ENCODE results near the gene BMS1. TPM values are rescaled to one million over a fixed set of nuclear protein-coding genes. Genes with fewer than 3 reads are reported as not detected.

The BMS1 gene
- total RNA-seq, 2 donors from 2014 or later, result 8.8 to 18.7 TPM

- H3K4me3 ChIP-seq, result no peak overlapping the region
- H3K27ac ChIP-seq, result no peak overlapping the region
- H3K36me3 ChIP-seq, result no peaks in the 10 kb centered on the region
- no peaks in the 10 kb centered on the region for H3K9me3 ChIP-seq
- DNase-seq (ENCODE audit: low spot score), result no peak
- H3K27me3 ChIP-seq (replicated peaks; ENCODE audit: insufficient read depth), result no peaks in the 10 kb centered on the region
- H3K4me1 ChIP-seq (ENCODE audit: control insufficient read depth in 1 of 2, low read depth in 2 of 2), result peaks cover 0 to 3% of the 10 kb centered on the region in 2 donors
- ATAC-seq (ENCODE audit: insufficient number of reproducible peaks, low FRiP score, low read depth), result no peak
- no peak for TF ChIP-seq CTCF (IDR thresholded peaks at IDR 0.05)
These were observed 5.9 kb upstream of the BMS1 start for GRCh38 chr10:42776681-42777080.

- Histone ChIP-seq H3K4me3 (no peak overlapping the region), H3K27ac (no peak overlapping the region), H3K4me1 (ENCODE audit: control insufficient read depth in 1 of 2, low read depth in 2 of 2) (peaks cover 3 to 17% of the 10 kb centered on the region in 2 donors), H3K36me3 (peaks cover under 1% of the 10 kb centered on the region), H3K9me3 (no peaks in the 10 kb centered on the region), H3K27me3 (replicated peaks; ENCODE audit: insufficient read depth) (no peaks in the 10 kb centered on the region)
- DNase-seq (ENCODE audit: low spot score), result no peak
- ATAC-seq (ENCODE audit: insufficient number of reproducible peaks, low FRiP score, low read depth), result no peak
- no peak for TF ChIP-seq CTCF (IDR thresholded peaks at IDR 0.05)
These were observed 2.1 kb upstream of the BMS1 start for GRCh38 chr10:42780456-42780855.

GRCh38 chr10:42781893-42782445 is 626 bp upstream of the BMS1 start:
- Histone ChIP-seq H3K4me1 (ENCODE audit: control insufficient read depth in 1 of 2, low read depth in 2 of 2) (peaks cover 3 to 17% of the 10 kb centered on the region in 2 donors), H3K36me3 (peaks cover 14% of the 10 kb centered on the region), H3K27ac (peak overlapping the region; percentile 86 to 94), H3K4me3 (peak overlapping the region; percentile 91), H3K27me3 (replicated peaks; ENCODE audit: insufficient read depth) (no peaks in the 10 kb centered on the region), H3K9me3 (no peaks in the 10 kb centered on the region)
- ATAC-seq (ENCODE audit: insufficient number of reproducible peaks, low FRiP score, low read depth) (no peak), DNase-seq (ENCODE audit: low spot score) (no peak)
- TF ChIP-seq CTCF (IDR thresholded peaks at IDR 0.05), result no peak

GRCh38 chr10:42783181-42783549 is 570 bp downstream of the BMS1 start:
- ATAC-seq (ENCODE audit: insufficient number of reproducible peaks, low FRiP score, low read depth), result no peak
- H3K4me3 ChIP-seq, result peak overlapping the region; percentile 91
- H3K36me3 ChIP-seq, result peaks cover 19% of the 10 kb centered on the region
- H3K4me1 ChIP-seq (ENCODE audit: control insufficient read depth in 1 of 2, low read depth in 2 of 2), result peaks cover 3 to 17% of the 10 kb centered on the region in 2 donors
- no peak for TF ChIP-seq CTCF (IDR thresholded peaks at IDR 0.05)
- H3K27ac ChIP-seq, result peak overlapping the region; percentile 86 to 94
- no peaks in the 10 kb centered on the region for H3K9me3 ChIP-seq
- H3K27me3 ChIP-seq (replicated peaks; ENCODE audit: insufficient read depth), result no peaks in the 10 kb centered on the region
- DNase-seq (ENCODE audit: low spot score), result no peak

GRCh38 chr10:42785759-42786158 is 3.2 kb downstream of the BMS1 start:
- no peak for TF ChIP-seq CTCF (IDR thresholded peaks at IDR 0.05)
- Histone ChIP-seq H3K27ac (no peak overlapping the region), H3K36me3 (peaks cover 32% of the 10 kb centered on the region), H3K27me3 (replicated peaks; ENCODE audit: insufficient read depth) (no peaks in the 10 kb centered on the region), H3K4me1 (ENCODE audit: control insufficient read depth in 1 of 2, low read depth in 2 of 2) (peaks cover 3 to 17% of the 10 kb centered on the region in 2 donors), H3K9me3 (no peaks in the 10 kb centered on the region), H3K4me3 (no peak overlapping the region)
- no peak for DNase-seq (ENCODE audit: low spot score)
- no peak for ATAC-seq (ENCODE audit: insufficient number of reproducible peaks, low FRiP score, low read depth)

Data from thoracic aorta (tissue), 2 donors.